K562 (cell line): Measurements from ENCODE around the gene ARHGEF17. TPM values are rescaled to one million over a fixed set of nuclear protein-coding genes. Genes with fewer than 3 reads are reported as not detected.

Source experiments
- BHLHE40 ChIP-seq: IDR thresholded peaks from 2 replicates; pipeline ENCODE4 v1.6.1; 2011; ENCODE audit warnings: low read length, improper control_type of control experiment
- CC2D1A ChIP-seq: fragments of 450-650 bp; IDR thresholded peaks from 2 replicates; pipeline ENCODE4 v1.6.1; 2017; ENCODE audit warnings: mild to moderate bottlenecking
- CTBP1 ChIP-seq: fragments of 450-650 bp; IDR thresholded peaks from 2 replicates; pipeline ENCODE4 v1.6.1; 2016; ENCODE audit warnings: borderline replicate concordance
- GABPB1 ChIP-seq: sonication (generic); formaldehyde crosslinking; IDR thresholded peaks from 2 replicates; pipeline ENCODE4 v1.8.0; 2022; ENCODE audit warnings: mild to moderate bottlenecking, missing genetic modification reagents
- HDGF ChIP-seq: fragments of 450-650 bp; IDR thresholded peaks from 2 replicates; pipeline ENCODE4 v1.6.1; 2016
- L3MBTL2 ChIP-seq: fragments of 450-650 bp; IDR thresholded peaks from 2 replicates; pipeline ENCODE4 v1.6.1; 2016; ENCODE audit warnings: mild to moderate bottlenecking, moderate library complexity
- RCOR1 ChIP-seq, 2 experiments: IDR thresholded peaks; 2 replicates each; pipeline ENCODE4 v1.6.1; 2012; ENCODE audit warnings: low read depth in 2 of 2, low read length in 2 of 2, borderline replicate concordance in 1 of 2, improper control_type of control experiment in 1 of 2
- SMARCC2 ChIP-seq: fragments of 450-650 bp; IDR thresholded peaks from 2 replicates; pipeline ENCODE4 v1.6.1; 2017; ENCODE audit warnings: antibody characterized with exemption, moderate library complexity, mild to moderate bottlenecking, low read depth
- SOX6 ChIP-seq: fragments of 450-650 bp; IDR thresholded peaks from 2 replicates; pipeline ENCODE4 v1.6.1; 2014; ENCODE audit warnings: mild to moderate bottlenecking
- ZBTB12 ChIP-seq: fragments of 250-450 bp; sonication (Bioruptor Pico); IDR thresholded peaks from 2 replicates; pipeline ENCODE4 v1.4.0; 2020
- ZC3H11A ChIP-seq: IDR thresholded peaks from 2 replicates; pipeline ENCODE4 v1.6.1; 2012; ENCODE audit warnings: low read depth, low read length, improper control_type of control experiment
- ZNF24 ChIP-seq: fragments of 450-650 bp; IDR thresholded peaks from 2 replicates; pipeline ENCODE4 v1.6.1; 2016
- polyA plus RNA-seq, 8 experiments: library from polyadenylated mRNA; depleted of rRNA in 4 of 8; stranded (reverse) in 5 of 8; unstranded in 3 of 8; fragments of >200 nt; fragmentation: Nextera tagmentation in 2 of 8; fragmentation: Illumina TruSeq in 1 of 8; extraction: Ambion mirVana in 2 of 8; extraction: Trizol in 1 of 8; gene quantifications; 2 replicates each; pipeline versions ENCODE4 v1.2.1 to v1.2.3, GENCODE V29; 2011 to 2014; ENCODE audit warnings: inconsistent platforms in 1 of 8, missing spikeins in 1 of 8
- total RNA-seq, 7 experiments: library from RNA; depleted of rRNA in 6 of 7; stranded (reverse); fragments of >200 nt in 6 of 7; fragmentation: Illumina TruSeq in 2 of 7; extraction: Trizol in 2 of 7; gene quantifications; 2 replicates each; pipeline versions ENCODE4 v1.2.1 to v1.2.3, GENCODE V29; 2011 to 2021; ENCODE audit warnings: low replicate concordance in 1 of 7

ARHGEF17 gene
- total and polyA plus RNA-seq, 9 of the 15 experiments (the other 6 are each of a cell fraction or from before 2014, with no cell fraction given): 0.04 to 0.68 (median 0.10) TPM; not detected in 2

- TF ChIP-seq HDGF: peak; percentile 74; the same call in 1 of the 2 replicates
- TF ChIP-seq ZBTB12 (CRISPR knock-in tag): no peak
- TF ChIP-seq CC2D1A: peak; percentile 68
- TF ChIP-seq SMARCC2: no peak
- TF ChIP-seq BHLHE40: 0 out of 2 replicates have a peak, but pooled peaks have one; percentile 10
- TF ChIP-seq L3MBTL2: peak; percentile 79
- 0 out of 4 replicates have a peak, but pooled peaks of 1 of the 2 experiments have one; percentile 7 for TF ChIP-seq RCOR1 (IDR thresholded peaks at IDR 0.05; ENCODE audit: borderline replicate concordance in 1 of 2, low read depth in 2 of 2, low read length in 2 of 2)
- TF ChIP-seq ZNF24: 0 out of 2 replicates have a peak, but pooled peaks have one; percentile 39
- 0 out of 2 replicates have a peak, but pooled peaks have one; percentile 22 for TF ChIP-seq CTBP1
- TF ChIP-seq SOX6: peak; percentile 25; the same call in 1 of the 2 replicates
- TF ChIP-seq ZC3H11A: 0 out of 2 replicates have a peak, but pooled peaks have one; percentile 19
- no peak for TF ChIP-seq GABPB1 (CRISPR knock-in tag)
Observed at GRCh38 chr11:73393479-73394415, 85.7 kb downstream of the ARHGEF17 start (continued).
